H1 (cell line): ENCODE results near the gene CYTH1. TPM values are rescaled to one million over a fixed set of nuclear protein-coding genes. Genes with fewer than 3 reads are reported as not detected.

Experiments used
- CBX8 ChIP-seq: fragments of 300-800, 300-1000 bp; sonication (generic); IDR thresholded peaks from 2 replicates; pipeline ENCODE4 v1.7.1; 2016; ENCODE audit warnings: low read depth, low read length, borderline replicate concordance
- CHD2 ChIP-seq: IDR thresholded peaks from 2 replicates; pipeline ENCODE4 v1.6.1; 2012; ENCODE audit warnings: low read length, improper control_type of control experiment
- NRF1 ChIP-seq: IDR thresholded peaks from 2 replicates; pipeline ENCODE4 v1.6.1; 2011; ENCODE audit warnings: mild to moderate bottlenecking, low read depth, low read length, improper control_type of control experiment
- POU5F1 ChIP-seq: IDR thresholded peaks from 2 replicates; pipeline ENCODE4 v1.6.1; 2011; ENCODE audit warnings: low read depth, mild to moderate bottlenecking, low read length, moderate library complexity
- USF2 ChIP-seq: IDR thresholded peaks from 2 replicates; pipeline ENCODE4 v1.6.1; 2011; ENCODE audit warnings: low read length, improper control_type of control experiment
- polyA plus RNA-seq, 7 experiments: library from polyadenylated mRNA; depleted of rRNA in 3 of 7; stranded (reverse) in 5 of 7; unstranded in 2 of 7; fragments of >200 nt in 5 of 7; fragments of 200-250 nt in 2 of 7; gene quantifications; 1 replicate in 5 of 7; 2 replicates in 1 of 7; 4 replicates in 1 of 7; pipeline versions ENCODE4 v1.2.1 to v1.2.3, GENCODE V29; 2011 to 2013; ENCODE audit warnings: missing spikeins in 2 of 7, mixed read lengths in 2 of 7
- total RNA-seq: library from RNA; stranded (reverse); fragmentation: NEBNext Ultra II Directional; extraction: Animal tissue kit (Norgen Biotek cat#: 25700); gene quantifications from 2 replicates; pipeline ENCODE4 v1.2.1, GENCODE V29; 2021

CYTH1 gene
- total and polyA plus RNA-seq, 2 of the 8 experiments (the other 6 are each of a cell fraction or from before 2014, with no cell fraction given): 12.8 to 14.8 TPM

- TF ChIP-seq NRF1: no peak
- no peak for TF ChIP-seq USF2
- TF ChIP-seq CHD2: no peak
- TF ChIP-seq CBX8: no peak
- no peak for TF ChIP-seq POU5F1
Measured at GRCh38 chr17:78670850-78671725, 111.0 kb downstream of the CYTH1 start (continued).
